MCF 10A (cell line): ENCODE results near the gene EMID1. TPM values are rescaled to one million over a fixed set of nuclear protein-coding genes. Genes with fewer than 3 reads are reported as not detected.

Experiments
- BruUV-seq: library from RNA; stranded (reverse); fragments of 400-500 nt; replicated peaks from 2 replicates; lab custom pipeline; 2021; lab: Mats Ljungman, UMichigan
- CTCF ChIA-PET: fragments of 300-600 bp; sonication (Branson Sonifier 250); formaldehyde crosslinking; extraction: SDS; loops from one replicate; lab custom pipeline; 2021; ENCODE audit warnings: antibody characterized with exemption, inconsistent platforms; lab: Yijun Ruan, JAX
- POLR2A ChIA-PET: fragments of 300-600, 350-650 bp; sonication (Branson Sonifier 250); formaldehyde crosslinking; extraction: SDS; loops from one replicate; lab custom pipeline; 2020; ENCODE audit warnings: antibody characterized with exemption, inconsistent platforms; lab: Yijun Ruan, JAX
- DNase-seq: peaks from one replicate; pipeline ENCODE4 v3.0.0-alpha.2; 2018; ENCODE audit not compliant: unreplicated experiment
- H3K27ac Mint-ChIP-seq: one replicate; pipeline ENCODE4 v1.8.0; 2022; ENCODE audit warnings: mild to moderate bottlenecking, low read depth, mixed read lengths; ENCODE audit not compliant: unreplicated experiment
- H3K27me3 Mint-ChIP-seq: one replicate; pipeline ENCODE4 v1.8.0; 2022; ENCODE audit warnings: mixed read lengths; ENCODE audit not compliant: insufficient read depth, unreplicated experiment
- H3K36me3 Mint-ChIP-seq: one replicate; pipeline ENCODE4 v1.8.0; 2022; ENCODE audit warnings: mild to moderate bottlenecking, moderate library complexity, mixed read lengths; ENCODE audit not compliant: insufficient read depth, unreplicated experiment
- H3K4me1 Mint-ChIP-seq: one replicate; pipeline ENCODE4 v1.8.0; 2022; ENCODE audit warnings: mixed read lengths; ENCODE audit not compliant: insufficient read depth, unreplicated experiment
- H3K4me3 Mint-ChIP-seq: one replicate; pipeline ENCODE4 v1.8.0; 2022; ENCODE audit warnings: mild to moderate bottlenecking, moderate library complexity, mixed read lengths; ENCODE audit not compliant: unreplicated experiment
- H3K9me3 Mint-ChIP-seq: one replicate; pipeline ENCODE4 v1.8.0; 2022; ENCODE audit warnings: mixed read lengths; ENCODE audit not compliant: unreplicated experiment
- CTCF ChIP-seq: fragments of 200-600 bp; IDR thresholded peaks from one replicate; pipeline ENCODE4 v1.8.0; 2022; ENCODE audit warnings: antibody characterized with exemption, mild to moderate bottlenecking; ENCODE audit not compliant: unreplicated experiment
- intact Hi-C: fragments of 100-400 bp; cut with micrococcal nuclease; formaldehyde crosslinking; loops from 2 replicates; pipeline ENCODE4 v1.14.1; 2022
- total RNA-seq: library from RNA; stranded (reverse); gene quantifications from 2 replicates; pipeline ENCODE4 v1.2.3, GENCODE V29; 2022

EMID1 gene
- total RNA-seq, 1 experiment from 2014 or later, result not detected

- intact Hi-C loops, result no loop called here
- Mint-ChIP-seq H3K4me3 (no peak overlapping the region), H3K27ac (no peak overlapping the region), H3K9me3 (no peaks in the 10 kb centered on the region), H3K27me3 (no peaks in the 10 kb centered on the region), H3K36me3 (no peaks in the 10 kb centered on the region), H3K4me1 (no peaks in the 10 kb centered on the region)
- BruUV-seq, result no TSS peak
- DNase-seq, result no peak
- CTCF ChIA-PET, result interaction anchor here (1.3 kb wide), 1 partner anchor 44 kb away, joined by 4 read pairs; no protein-coding TSS in a partner anchor
- no peak for TF ChIP-seq CTCF
- POLR2A ChIA-PET, result no interaction called here
Observed at GRCh38 chr22:29198240-29198639, 7.5 kb upstream of the EMID1 start.

- CTCF ChIA-PET, result interaction anchor here (0.5 kb wide), 1 partner anchor 344 kb away, joined by 3 read pairs; no protein-coding TSS in a partner anchor
- no peak overlapping the region for H3K27ac Mint-ChIP-seq
Observed at GRCh38 chr22:29199702-29200400, 5.8 kb upstream of the EMID1 start.

GRCh38 chr22:29200901-29201300, 4.8 kb upstream of the EMID1 start:
- H3K36me3 Mint-ChIP-seq, result no peaks in the 10 kb centered on the region
- BruUV-seq, result no TSS peak
- no peaks in the 10 kb centered on the region for H3K9me3 Mint-ChIP-seq
- CTCF ChIA-PET, result interaction anchor here (0.7 to 0.8 kb wide), 2 partner anchors 46 to 974 kb away, joined by 3 to 4 read pairs; no protein-coding TSS in a partner anchor
- H3K27ac Mint-ChIP-seq, result no peak overlapping the region
- TF ChIP-seq CTCF, result no peak
- no peak overlapping the region for H3K4me3 Mint-ChIP-seq
- POLR2A ChIA-PET, result no interaction called here
- peaks cover under 1% of the 10 kb centered on the region for H3K27me3 Mint-ChIP-seq
- no peaks in the 10 kb centered on the region for H3K4me1 Mint-ChIP-seq
- intact Hi-C loops, result no loop called here
- DNase-seq, result no peak

More at GRCh38 chr22:29199702-29200400, 5.8 kb upstream of the EMID1 start:
- no peak for TF ChIP-seq CTCF
- Mint-ChIP-seq H3K4me3 (no peak overlapping the region), H3K9me3 (no peaks in the 10 kb centered on the region), H3K27me3 (no peaks in the 10 kb centered on the region), H3K36me3 (no peaks in the 10 kb centered on the region), H3K4me1 (no peaks in the 10 kb centered on the region)
- intact Hi-C loops, result no loop called here
- no peak for DNase-seq
- no TSS peak for BruUV-seq
- POLR2A ChIA-PET, result interaction anchor here (0.6 kb wide), 1 partner anchor 16 kb away, joined by 3 read pairs; no protein-coding TSS in a partner anchor

- POLR2A ChIA-PET, result no interaction called here
Observed at GRCh38 chr22:29201782-29202181, 3.9 kb upstream of the EMID1 start.

More at GRCh38 chr22:29201782-29202181, 3.9 kb upstream of the EMID1 start:
- no TSS peak for BruUV-seq
- no peak for DNase-seq
- Mint-ChIP-seq H3K9me3 (no peaks in the 10 kb centered on the region), H3K4me1 (peaks cover 6% of the 10 kb centered on the region), H3K36me3 (no peaks in the 10 kb centered on the region), H3K27ac (no peak overlapping the region), H3K4me3 (no peak overlapping the region), H3K27me3 (peaks cover 10% of the 10 kb centered on the region)
- intact Hi-C loops, result loop anchor here (1.0 kb wide), 1 partner anchor 44 kb away; no protein-coding TSS in a partner anchor
- CTCF ChIA-PET, result interaction anchor here (0.6 kb wide), 1 partner anchor 349 kb away, joined by 3 read pairs; no protein-coding TSS in a partner anchor
- TF ChIP-seq CTCF, result no peak
